ENCODE measurements around the gene STX19.
A peak's percentile ranks its signal among the peaks of the same experiment; 100 is the strongest.
"Not testable (repeated sequence)": the region's sequence is repeated elsewhere in the genome, so short reads cannot be mapped to it uniquely, and the experiment has no call there.

STX19 gene

DNA sequence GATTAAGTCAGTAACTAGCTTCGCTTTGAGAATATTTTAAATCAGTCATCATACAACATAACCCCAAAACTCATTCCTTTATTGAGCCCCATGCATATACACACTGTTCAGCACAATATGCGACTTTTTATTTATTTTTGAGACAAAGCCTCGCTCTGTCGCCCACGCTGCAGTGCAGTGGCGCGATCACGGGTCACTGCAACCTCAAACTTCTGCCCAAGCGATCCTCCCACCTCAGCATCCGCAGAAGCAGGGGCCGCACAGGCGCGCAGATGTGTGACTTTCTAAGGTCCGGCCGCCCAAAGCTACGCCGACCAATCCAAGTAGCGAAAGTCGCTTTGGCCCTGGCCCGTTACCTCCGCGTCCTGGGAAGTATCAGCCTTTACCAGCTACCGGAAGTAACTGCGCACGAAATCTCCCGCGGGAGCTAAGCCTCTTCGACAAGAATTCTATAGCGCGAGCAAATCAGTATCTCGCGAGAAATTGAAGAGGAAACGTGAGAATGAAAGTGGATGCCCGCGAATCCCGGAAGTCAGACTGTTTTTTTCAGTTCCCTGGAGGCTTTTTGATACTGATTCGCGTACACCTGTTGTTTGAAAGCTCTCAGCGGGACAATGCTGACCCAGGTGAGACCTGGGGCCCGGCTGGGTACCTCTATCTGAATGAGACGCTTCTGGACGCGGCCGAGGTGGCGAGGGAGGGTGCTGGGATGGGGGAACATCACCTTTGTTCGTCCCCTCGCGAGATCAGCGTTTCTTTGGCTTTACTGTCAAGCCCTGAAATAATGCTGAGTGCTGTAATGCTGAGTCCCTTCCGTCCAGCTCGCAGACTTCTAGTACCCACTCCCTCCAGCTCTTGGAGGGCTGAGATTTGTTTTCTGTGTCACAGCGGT, 34.4 kb upstream of the STX19 start, which contains the start of the genes DHFR2 and NSUN3:
Gene DHFR2 (minus strand): TSS at position 404 of the 892 bp plus-strand sequence. CDS start 1,405 bp downstream, outside the sequence.
Gene NSUN3 (plus strand): TSS at position 549 of the 892 bp plus-strand sequence. CDS start 66 bp downstream, at position 615.
- FAIRE-seq (peak; percentile 96), DNase-seq (ENCODE audit: insufficient read length, low spot score) (peak; percentile 62)
- TF ChIP-seq POLR2A (IDR thresholded peaks at IDR 0.05; ENCODE audit: low read depth, low read length): peak; percentile 82

DNA sequence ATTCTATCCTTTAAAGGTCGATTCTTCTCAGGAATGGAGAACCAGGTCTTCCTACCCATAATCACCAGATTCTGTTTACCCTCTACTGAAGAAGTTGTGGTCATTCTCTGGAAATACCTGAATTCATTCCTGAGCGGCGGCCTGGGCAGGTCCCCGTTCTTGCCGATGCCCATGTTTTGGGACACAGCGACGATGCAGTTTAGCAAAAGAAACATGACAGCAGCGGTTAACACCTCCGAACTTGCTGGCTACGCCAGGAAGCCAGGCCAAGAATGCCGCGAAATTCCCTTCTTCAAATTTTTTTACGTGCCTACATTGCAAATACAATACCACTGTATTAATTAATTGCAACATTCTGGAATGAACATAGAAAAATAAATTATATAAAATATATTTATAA, 32.9 kb upstream of the STX19 start:
- FAIRE-seq: no peak
- no peak for TF ChIP-seq POLR2A (IDR thresholded peaks at IDR 0.05; ENCODE audit: low read depth, low read length)
- no peak for DNase-seq (ENCODE audit: insufficient read length, low spot score)

DNA sequence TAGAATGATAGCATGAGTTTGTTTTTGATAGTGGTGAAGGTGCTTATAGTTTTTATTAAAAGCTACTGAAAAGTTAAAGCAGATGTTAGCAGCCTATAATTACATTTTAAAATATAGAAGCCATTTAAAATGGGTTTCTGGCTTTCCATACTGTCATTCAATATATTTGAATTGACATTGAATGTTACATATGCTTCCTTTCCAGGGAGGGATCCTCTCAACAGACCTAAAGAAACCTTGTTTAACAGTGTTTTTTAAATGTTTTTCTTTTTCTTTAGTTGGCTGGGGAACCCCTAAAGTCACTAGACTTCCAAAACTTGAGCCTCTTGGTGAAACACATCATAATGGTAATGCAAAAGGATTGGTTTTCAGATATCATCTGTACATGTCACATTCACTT, 22.1 kb upstream of the STX19 start:
- FAIRE-seq (no peak), DNase-seq (ENCODE audit: insufficient read length, low spot score) (no peak)
- no peak for TF ChIP-seq POLR2A (IDR thresholded peaks at IDR 0.05; ENCODE audit: low read depth, low read length)

DNA sequence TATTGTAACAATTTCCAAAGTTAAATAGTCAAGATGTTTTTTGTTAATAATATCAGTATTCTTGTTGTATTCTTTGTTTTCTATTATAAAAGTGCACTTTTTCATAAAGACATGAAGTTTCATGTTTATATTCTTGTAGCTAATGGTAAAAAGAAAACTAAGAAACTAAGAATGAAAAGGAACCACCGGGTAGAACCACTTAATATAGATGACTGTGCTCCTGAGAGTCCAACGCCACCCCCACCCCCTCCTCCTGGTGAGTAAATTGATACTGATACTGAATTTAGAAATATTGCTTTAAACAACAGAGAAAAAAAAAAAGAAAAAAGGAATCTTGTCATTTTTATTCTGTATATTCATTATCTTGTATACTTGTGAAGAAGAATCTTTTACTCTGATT, 20.9 kb upstream of the STX19 start:
- TF ChIP-seq POLR2A (IDR thresholded peaks at IDR 0.05; ENCODE audit: low read depth, low read length): no peak
- DNase-seq (ENCODE audit: insufficient read length, low spot score) (no peak), FAIRE-seq (no peak)

DNA sequence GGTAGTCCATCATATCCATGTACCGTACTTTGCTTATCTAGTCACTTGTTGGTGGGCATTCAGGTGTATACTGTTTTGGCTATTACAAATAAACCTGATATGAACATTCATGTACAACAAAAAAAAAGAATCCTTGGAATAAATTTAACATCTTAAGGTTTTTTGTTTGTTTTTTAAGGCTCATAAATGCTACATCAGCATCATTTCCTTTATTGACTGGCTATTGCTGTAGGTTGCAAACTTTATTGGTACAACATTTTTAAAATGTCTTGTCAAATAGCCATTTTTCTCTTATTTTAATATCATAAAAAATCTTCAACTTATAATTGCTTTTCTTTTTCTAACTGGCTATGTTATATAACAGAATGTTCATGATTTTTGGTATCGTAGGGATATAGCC, 18.1 kb upstream of the STX19 start:
- no peak for DNase-seq (ENCODE audit: insufficient read length, low spot score)
- FAIRE-seq: no peak
- no peak for TF ChIP-seq POLR2A (IDR thresholded peaks at IDR 0.05; ENCODE audit: low read depth, low read length)

DNA sequence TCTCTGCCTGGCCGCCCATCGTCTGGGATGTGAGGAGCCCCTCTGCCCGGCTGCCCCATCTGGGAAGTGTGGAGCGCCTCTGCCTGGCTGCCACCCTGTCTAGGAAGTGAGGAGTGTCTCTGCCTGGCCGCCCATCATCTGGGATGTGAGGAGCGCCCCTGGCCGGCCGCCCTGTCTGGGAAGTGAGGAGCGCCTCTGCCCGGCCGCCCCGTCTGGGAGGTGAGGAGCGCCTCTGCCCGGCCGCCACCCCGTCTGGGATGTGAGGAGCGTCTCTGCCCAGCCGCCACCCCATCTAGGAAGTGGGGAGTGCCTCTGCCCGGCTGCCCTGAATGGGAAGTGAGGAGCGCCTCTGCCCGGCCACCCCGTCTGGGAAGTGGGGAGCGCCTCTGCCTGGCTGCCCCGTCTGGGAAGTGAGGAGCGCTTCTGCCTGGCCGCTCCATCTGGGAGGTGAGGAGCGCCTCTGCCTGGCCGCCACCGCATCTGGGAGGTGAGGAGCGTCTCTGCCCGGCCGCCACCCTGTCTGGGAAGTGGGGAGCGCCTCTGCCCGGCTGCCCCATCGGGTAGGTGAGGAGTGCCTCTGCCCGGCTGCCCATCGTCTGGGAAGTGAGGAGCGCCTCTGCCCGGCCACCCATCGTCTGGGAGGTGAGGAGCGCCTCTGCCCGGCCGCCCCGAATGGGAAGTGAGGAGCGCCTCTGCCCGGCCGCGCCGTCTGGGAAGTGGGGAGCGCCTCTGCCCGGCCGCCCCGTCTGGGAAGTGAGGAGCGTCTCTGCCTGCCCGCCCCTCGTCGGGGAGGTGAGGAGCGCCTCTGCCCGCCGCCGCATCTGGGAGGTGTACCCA, 15.9 kb upstream of the STX19 start:
- DNase-seq (ENCODE audit: insufficient read length, low spot score); FAIRE-seq: not testable (repeated sequence)

DNA sequence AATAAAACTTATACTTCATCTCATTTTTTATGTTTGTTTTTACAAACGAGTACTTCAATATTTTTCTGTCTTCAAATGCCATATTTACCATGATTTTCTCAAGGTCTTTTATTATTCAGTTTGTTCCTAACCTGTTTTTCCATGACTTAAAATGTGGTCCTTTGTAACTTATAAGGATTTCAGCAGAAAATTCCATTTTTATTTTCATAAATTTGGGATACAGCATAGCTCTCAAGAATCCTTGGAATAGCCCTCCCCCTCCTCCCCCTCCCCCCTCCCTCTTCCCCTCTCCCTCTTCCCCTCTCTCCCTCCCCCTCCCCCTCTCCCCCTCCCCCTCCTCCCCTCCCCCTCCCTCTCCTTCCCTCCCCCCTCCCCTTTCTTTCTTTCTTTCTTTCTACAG, 14.9 kb upstream of the STX19 start:
- no peak for FAIRE-seq
- DNase-seq (ENCODE audit: insufficient read length, low spot score): no peak
- TF ChIP-seq POLR2A (IDR thresholded peaks at IDR 0.05; ENCODE audit: low read depth, low read length): no peak

DNA sequence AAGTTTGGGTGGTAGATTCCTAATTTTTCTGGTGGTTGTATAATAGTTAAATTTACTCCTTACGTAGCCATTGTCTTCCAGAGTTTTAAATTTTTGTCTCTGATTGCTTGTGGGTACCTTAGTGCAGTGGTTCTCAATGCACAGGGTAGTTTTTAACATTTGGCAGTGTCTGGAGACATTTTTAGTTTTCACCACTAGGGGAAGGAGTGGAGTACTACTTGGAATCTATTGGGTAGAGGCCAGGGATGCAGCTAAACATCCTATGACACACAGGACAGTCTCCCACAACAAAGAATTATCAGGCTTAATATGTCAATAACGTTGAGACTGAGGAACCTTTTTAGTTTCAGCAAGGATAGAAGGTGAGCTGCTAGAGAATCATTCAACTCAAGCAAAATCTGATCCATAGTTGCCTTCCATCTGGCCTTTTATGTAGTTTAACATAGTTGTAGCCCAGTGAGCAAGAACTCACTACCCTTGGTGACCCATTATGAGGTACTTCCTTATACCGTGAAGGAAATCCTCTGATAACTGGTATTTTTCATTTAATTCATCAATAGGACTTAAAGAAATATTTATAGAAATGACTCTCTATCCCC, 8.6 kb upstream of the STX19 start:
- FAIRE-seq (peak; percentile 89), DNase-seq (ENCODE audit: insufficient read length, low spot score) (peak; percentile 12)
- no peak for TF ChIP-seq POLR2A (IDR thresholded peaks at IDR 0.05; ENCODE audit: low read depth, low read length)

DNA sequence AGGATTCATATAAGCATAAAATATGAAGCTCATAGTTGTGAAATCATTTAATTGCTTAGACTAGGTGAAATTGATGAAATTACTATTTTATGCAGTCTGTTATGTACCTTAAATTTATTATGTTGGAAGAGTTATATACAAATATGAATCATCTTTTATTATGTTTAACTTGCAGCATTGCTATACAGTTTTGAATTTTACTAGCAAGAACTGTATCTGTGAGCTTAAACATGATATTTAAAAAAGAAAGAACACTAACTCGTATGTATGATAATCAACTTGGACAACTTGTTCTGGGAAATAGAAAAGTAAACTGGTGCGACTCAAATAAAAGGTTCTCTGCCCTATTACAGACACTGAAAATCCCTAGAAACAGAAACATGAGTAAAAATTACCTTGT, 1.8 kb downstream of the STX19 start:
- DNase-seq (ENCODE audit: insufficient read length, low spot score) (no peak), FAIRE-seq (no peak)
- no peak for TF ChIP-seq POLR2A (IDR thresholded peaks at IDR 0.05; ENCODE audit: low read depth, low read length)

DNA sequence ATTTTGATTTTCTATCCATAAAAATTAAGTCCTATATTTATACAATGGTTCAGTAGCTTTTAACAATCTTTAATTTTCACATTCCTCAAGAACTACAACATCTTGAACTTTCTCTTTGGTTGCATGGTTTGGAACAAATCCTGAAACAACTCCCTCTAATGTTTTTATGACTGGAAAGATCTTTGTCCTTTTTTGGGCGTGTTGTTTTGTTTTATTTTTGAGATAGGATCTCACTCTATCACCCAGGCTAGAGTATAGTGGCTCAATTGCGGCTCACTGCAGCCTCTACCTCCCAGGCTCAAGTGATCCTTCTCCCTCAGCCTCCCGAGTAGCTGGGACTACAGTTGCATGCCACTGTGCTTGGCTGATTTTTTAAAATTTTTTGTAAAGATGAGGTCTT, 4.0 kb downstream of the STX19 start:
- DNase-seq (ENCODE audit: insufficient read length, low spot score) (no peak), FAIRE-seq (peak; percentile 33)
- TF ChIP-seq POLR2A (IDR thresholded peaks at IDR 0.05; ENCODE audit: low read depth, low read length): no peak

DNA sequence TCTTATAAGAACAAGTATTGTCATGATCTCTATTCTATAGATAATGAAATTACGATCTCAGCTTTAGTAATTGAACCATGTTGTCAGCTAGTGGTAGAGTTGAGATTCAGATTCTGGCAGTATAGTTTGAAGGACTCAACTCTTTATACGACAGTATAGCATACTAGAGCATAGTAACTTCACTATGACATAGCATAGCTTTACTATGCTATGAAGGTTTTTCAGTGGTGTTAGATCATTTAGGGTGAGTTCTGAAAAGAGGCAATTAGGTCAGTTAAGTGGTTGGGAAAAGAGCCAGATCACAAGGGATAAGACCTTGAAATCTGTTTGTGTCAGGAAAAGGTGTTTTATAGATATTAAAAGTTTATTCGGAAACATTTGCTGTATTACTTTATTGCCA, 8.1 kb downstream of the STX19 start:
- no peak for TF ChIP-seq POLR2A (IDR thresholded peaks at IDR 0.05; ENCODE audit: low read depth, low read length)
- DNase-seq (ENCODE audit: insufficient read length, low spot score): no peak
- FAIRE-seq: peak; percentile 11

DNA sequence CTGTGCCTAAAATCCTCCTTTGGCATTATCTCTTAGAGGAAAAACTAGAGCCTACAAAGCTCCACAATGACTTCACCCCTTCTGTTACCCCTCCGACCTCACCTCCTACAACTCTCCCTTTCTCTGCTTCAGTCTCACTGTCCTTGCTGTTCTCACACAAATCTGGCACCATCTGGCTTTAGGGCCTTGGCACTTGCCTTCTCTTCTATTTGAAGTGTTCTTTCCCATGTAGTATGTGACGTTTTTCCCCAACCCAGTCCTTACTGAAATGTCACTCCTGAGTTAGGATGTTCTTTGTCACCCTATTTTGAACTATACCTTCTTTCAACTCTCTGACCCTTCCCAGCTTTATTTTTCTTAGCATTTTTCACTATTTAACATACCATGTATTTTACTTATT, 8.7 kb downstream of the STX19 start:
- no peak for FAIRE-seq
- DNase-seq (ENCODE audit: insufficient read length, low spot score): no peak
- no peak for TF ChIP-seq POLR2A (IDR thresholded peaks at IDR 0.05; ENCODE audit: low read depth, low read length)

DNA sequence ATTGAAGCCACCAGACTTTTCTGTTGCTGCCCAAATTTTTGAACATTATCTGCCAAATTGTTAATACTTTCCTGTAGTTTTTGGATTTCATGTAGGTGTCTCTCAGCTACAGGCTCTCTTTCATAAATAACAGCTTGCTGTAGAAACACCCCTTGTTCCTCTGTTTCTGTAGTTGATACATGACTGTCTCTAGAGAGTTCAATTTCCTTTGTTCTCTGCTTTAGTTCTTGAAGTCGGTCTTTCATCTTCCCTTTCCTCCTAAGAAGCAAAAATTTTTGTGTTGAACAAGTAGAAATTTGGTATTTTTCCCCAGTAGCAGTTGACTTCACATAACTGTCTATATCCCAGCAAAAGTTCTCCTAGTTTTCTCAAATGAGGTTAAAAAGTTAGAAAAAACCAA, 13.4 kb downstream of the STX19 start:
- FAIRE-seq: no peak
- TF ChIP-seq POLR2A (IDR thresholded peaks at IDR 0.05; ENCODE audit: low read depth, low read length): no peak
- DNase-seq (ENCODE audit: insufficient read length, low spot score): no peak

DNA sequence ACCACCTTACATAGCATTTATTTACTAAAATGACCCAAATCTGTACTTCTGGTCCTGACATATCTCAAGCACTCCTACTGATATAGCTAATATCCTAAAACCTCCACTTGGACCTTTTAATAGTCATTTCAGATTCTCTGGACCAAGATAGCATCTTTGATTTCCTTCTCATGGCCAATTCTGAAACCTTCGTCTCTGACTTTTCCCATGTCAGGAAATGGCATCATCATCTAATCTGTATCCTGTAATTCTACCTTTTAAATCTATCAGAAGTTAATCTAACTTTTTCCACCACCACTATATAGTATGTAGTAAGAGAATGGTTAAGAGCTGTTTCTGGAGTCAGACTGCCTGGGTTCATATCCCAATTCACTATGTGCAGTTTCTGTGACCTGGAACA, 16.2 kb downstream of the STX19 start:
- no peak for FAIRE-seq
- no peak for DNase-seq (ENCODE audit: insufficient read length, low spot score)
- TF ChIP-seq POLR2A (IDR thresholded peaks at IDR 0.05; ENCODE audit: low read depth, low read length): no peak

All from H54 (cell line).